Thyroid gland (tissue), 4 donors: ENCODE measurements around the gene STIM2. TPM values are rescaled to one million over a fixed set of nuclear protein-coding genes. Genes with fewer than 3 reads are reported as not detected.

ENCODE experiments used
- DNase-seq, 2 donors: peaks; one replicate each; pipeline ENCODE4 v3.0.0-alpha.2; 2019
- H3K27ac ChIP-seq, 3 donors: fragments of 200-600 bp; sonication (generic); 1 replicate in 2 of 3; 2 replicates in 1 of 3; pipeline ENCODE4 v1.5.1; 2016 to 2019; ENCODE audit warnings: mild to moderate bottlenecking in 1 of 3, moderate library complexity in 1 of 3
- H3K27me3 ChIP-seq: fragments of 200-600 bp; sonication (generic); one replicate; pipeline ENCODE4 v1.5.1; 2019
- H3K36me3 ChIP-seq, 2 donors: fragments of 200-600 bp; sonication (generic); one replicate each; pipeline ENCODE4 v1.5.1; 2016 to 2019
- H3K4me1 ChIP-seq, 2 donors: fragments of 200-600 bp; sonication (generic); one replicate each; pipeline ENCODE4 v1.5.1; 2017 to 2019
- H3K4me3 ChIP-seq, 3 donors: fragments of 200-600 bp; sonication (generic); replicated peaks in 1 of 3; 1 replicate in 2 of 3; 2 replicates in 1 of 3; pipeline ENCODE4 v1.5.1; 2016; ENCODE audit warnings: mild to moderate bottlenecking in 1 of 3
- H3K9me3 ChIP-seq: fragments of 200-600 bp; sonication (generic); one replicate; pipeline ENCODE4 v1.5.1; 2017
- POLR2A ChIP-seq, 2 donors: fragments of 450-650 bp; IDR thresholded peaks; one replicate each; pipeline ENCODE4 v1.6.1; 2017; ENCODE audit warnings: antibody characterized with exemption in 2 of 2, mild to moderate bottlenecking in 2 of 2, moderate library complexity in 1 of 2
- WGBS, 2 donors: methylation state at CpG; one replicate each; pipeline ENCODE4 v1.1.5; 2017; 5-methylcytosine and 5-hydroxymethylcytosine counted together
- intact Hi-C: fragments of 100-400 bp; cut with DNase I; formaldehyde crosslinking; loops from one replicate; pipeline ENCODE4 v1.15.1; 2023
- total RNA-seq, 4 donors: library from RNA; depleted of rRNA; stranded (reverse); fragments of >200 nt; gene quantifications; one replicate each; pipeline ENCODE4 v1.2.3, GENCODE V29; 2016
- TF ChIP-seq, protein P1 (sequence below), 6 experiments: fragments of 200-600 bp in 3 of 6; fragments of 450-650 bp in 3 of 6; sonication (generic) in 3 of 6; IDR thresholded peaks; one replicate each; pipeline ENCODE4 v1.5.1; 2016 to 2019; ENCODE audit warnings: antibody characterized with exemption in 6 of 6, mild to moderate bottlenecking in 2 of 6, inconsistent platforms in 1 of 6, moderate library complexity in 1 of 6

The STIM2 gene
- total RNA-seq, 4 donors from 2014 or later, result 16.4 to 39.1 (median 18.5) TPM

DNA sequence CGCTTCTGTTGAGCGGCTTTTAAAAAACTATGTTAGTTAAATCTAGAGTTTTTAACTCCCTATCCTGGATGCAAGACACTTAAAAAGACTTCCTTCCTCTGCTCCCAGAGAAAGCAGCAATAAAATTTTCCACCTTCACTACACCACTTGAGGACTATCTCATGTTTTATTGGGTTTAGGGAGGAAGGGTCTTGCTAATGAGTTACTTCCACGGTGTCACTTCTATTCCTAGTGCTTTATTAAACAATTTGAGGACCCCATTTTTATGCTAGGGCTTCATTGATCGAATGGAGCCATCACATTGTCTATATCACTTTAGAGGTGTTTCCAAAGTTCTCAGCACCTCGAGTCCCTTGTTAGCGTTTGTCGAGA lies 3.7 kb upstream of the STIM2 start:
- Histone ChIP-seq H3K4me3 (peak overlapping the region; percentile 29 to 68 (median 33)), H3K27ac (peak overlapping the region; percentile 28 to 79 (median 67)), H3K9me3 (no peaks in the 10 kb centered on the region), H3K27me3 (no peaks in the 10 kb centered on the region), H3K36me3 (no peaks in the 10 kb centered on the region), H3K4me1 (peaks cover 21 to 22% of the 10 kb centered on the region in 2 donors)
- intact Hi-C loops, result no loop called here
- WGBS, 2 donors, result 23 to 26% methylated on average over 7 of the region's 7 CpGs
- no peak for TF ChIP-seq POLR2A (IDR thresholded peaks at IDR 0.05)
- TF ChIP-seq, protein P1, sequence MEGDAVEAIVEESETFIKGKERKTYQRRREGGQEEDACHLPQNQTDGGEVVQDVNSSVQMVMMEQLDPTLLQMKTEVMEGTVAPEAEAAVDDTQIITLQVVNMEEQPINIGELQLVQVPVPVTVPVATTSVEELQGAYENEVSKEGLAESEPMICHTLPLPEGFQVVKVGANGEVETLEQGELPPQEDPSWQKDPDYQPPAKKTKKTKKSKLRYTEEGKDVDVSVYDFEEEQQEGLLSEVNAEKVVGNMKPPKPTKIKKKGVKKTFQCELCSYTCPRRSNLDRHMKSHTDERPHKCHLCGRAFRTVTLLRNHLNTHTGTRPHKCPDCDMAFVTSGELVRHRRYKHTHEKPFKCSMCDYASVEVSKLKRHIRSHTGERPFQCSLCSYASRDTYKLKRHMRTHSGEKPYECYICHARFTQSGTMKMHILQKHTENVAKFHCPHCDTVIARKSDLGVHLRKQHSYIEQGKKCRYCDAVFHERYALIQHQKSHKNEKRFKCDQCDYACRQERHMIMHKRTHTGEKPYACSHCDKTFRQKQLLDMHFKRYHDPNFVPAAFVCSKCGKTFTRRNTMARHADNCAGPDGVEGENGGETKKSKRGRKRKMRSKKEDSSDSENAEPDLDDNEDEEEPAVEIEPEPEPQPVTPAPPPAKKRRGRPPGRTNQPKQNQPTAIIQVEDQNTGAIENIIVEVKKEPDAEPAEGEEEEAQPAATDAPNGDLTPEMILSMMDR (IDR thresholded peaks at IDR 0.05), result no peak
- DNase-seq, result no peak

DNA sequence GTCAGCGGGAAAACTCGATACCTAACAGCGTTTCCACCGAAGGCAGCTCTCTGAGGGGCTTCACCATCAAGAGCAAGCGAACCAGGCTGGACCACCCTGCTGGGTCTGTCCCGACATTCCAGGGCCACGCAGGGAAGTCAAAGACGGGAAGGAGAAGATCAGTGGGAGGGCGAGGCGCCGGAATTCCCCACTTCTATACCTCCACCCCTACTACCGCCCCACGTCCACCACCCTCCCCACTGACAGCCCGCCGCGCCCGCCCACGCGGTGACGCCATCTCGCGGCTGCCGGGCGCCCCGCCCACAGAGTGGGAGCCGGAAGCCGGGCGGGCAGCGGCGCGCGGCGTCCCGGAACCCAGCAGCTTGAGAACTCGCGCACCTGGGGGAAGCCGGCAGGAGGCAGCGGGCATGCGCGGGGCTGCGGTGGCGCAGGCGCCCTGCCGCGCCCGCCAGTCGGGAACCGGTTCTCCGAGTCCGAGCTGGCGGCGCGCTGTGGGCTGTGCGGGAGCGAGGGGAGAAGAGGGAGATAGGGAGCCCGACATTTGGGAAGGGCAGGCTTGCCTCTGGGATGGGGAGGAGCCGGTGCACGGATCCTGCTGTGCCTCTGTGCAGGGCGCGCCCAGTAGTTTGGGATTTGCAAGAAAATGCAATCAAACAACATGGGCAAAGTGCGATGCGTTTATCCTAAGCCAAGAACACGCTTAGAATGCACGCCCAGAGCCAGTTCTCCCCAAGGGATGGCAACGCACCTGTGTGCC lies 3.2 kb upstream of the STIM2 start:
- peak; percentile 92 for DNase-seq
- no peaks in the 10 kb centered on the region for H3K36me3 ChIP-seq
- H3K4me1 ChIP-seq, result peaks cover 24% of the 10 kb centered on the region in 2 donors
- H3K4me3 ChIP-seq, result peak overlapping the region; percentile 29 to 68 (median 33)
- H3K27ac ChIP-seq, result peak overlapping the region; percentile 28 to 79 (median 67)
- no peaks in the 10 kb centered on the region for H3K9me3 ChIP-seq
- H3K27me3 ChIP-seq, result no peaks in the 10 kb centered on the region
- intact Hi-C loops, result no loop called here
- TF ChIP-seq POLR2A (IDR thresholded peaks at IDR 0.05), result peak; percentile 29 to 90
- TF ChIP-seq, protein P1 (IDR thresholded peaks at IDR 0.05), result peak in 1 of 6 experiments; percentile 32
- 1% methylated on average over 27 to 36 of the region's 65 CpGs for WGBS, 2 donors

DNA sequence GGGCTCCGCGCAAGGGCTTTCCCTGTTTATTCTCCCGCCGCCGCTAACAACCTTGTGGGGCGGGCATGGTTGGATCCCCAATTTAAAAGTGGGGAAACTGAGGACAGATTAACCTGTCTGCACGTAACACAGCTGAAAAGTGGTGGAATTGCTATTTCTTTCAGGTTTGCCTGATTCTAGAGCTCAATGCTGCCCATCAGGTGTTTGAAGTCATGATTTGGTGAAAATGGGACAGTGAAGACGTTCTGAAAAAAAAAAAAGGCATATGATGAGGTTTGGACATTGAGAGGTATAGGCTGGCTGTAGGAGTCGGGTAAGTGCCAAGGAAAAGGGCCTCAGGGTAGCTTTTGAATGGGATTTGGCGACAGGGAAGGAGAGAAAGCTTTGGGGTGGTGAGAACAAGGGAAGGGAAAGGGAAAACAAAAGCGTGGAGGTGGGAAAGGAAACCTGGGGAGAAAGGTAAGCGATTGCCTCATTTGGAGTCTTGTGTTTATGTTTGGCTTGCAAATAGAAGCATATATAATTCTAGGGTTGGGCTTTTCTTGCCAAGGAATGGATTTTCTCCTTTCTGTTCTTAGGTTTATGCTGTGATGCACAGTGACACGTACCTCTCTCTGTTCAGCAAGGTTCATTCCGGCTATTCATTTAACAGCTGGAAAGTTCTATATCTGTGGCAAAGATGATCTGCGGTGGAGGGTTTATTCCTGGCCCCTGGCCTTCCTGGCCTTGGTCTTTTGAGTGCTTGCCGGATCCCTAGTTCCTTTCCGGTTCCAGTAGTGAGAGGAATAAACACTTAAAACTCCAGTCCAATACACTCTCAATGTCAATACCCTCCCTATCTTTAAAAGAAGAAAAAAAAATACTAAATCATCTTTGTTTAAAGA lies 2.4 kb upstream of the STIM2 start:
- intact Hi-C loops, result no loop called here
- TF ChIP-seq POLR2A (IDR thresholded peaks at IDR 0.05), result no peak
- TF ChIP-seq, protein P1 (IDR thresholded peaks at IDR 0.05), result no peak
- Histone ChIP-seq H3K27me3 (no peaks in the 10 kb centered on the region), H3K4me3 (peak overlapping the region; percentile 8 to 68 (median 15)), H3K36me3 (no peaks in the 10 kb centered on the region), H3K27ac (peak overlapping the region in 2 of 3 donors; percentile 67 to 79), H3K9me3 (no peaks in the 10 kb centered on the region), H3K4me1 (peaks cover 30% of the 10 kb centered on the region in 2 donors)
- WGBS, 2 donors, result 6 to 7% methylated on average over 17 of the region's 17 CpGs
- DNase-seq, result no peak

DNA sequence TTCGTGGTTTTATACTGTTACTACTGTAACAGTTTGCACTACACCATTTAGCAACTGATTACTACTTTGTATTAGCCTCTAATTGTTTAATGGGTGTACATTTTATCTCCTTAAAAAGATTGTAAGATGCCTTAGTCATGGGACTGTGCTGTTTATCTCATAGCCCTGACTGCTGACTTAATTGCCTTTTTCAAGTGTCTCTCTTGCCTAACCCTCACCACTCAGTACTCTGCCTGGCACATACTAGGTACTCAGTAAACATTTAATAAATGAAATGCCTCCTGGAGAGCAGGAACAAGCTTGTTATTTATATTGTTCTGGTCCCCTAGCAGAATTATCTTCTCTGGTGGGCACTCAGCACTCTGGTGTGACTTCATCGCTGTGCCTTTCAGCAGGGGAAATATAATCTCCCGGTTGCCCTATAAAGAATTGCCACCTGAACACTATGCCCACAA lies 1.7 kb upstream of the STIM2 start:
- 50 to 54% methylated on average over 3 of the region's 3 CpGs for WGBS, 2 donors
- no peak for DNase-seq
- H3K4me1 ChIP-seq, result peaks cover 30% of the 10 kb centered on the region in 2 donors
- TF ChIP-seq, protein P1 (IDR thresholded peaks at IDR 0.05), result no peak
- TF ChIP-seq POLR2A (IDR thresholded peaks at IDR 0.05), result no peak
- H3K4me3 ChIP-seq, result peak overlapping the region in 1 of 3 donors; percentile 68
- no peaks in the 10 kb centered on the region for H3K9me3 ChIP-seq
- H3K27me3 ChIP-seq, result no peaks in the 10 kb centered on the region
- intact Hi-C loops, result no loop called here
- no peaks in the 10 kb centered on the region for H3K36me3 ChIP-seq
- peak overlapping the region in 1 of 3 donors; percentile 11 for H3K27ac ChIP-seq
